Limb (tissue), 2 donors: ENCODE measurements around the gene ABHD5.

Experiments
- DNase-seq, 2 donors: peaks; one replicate each; pipeline ENCODE4 v3.0.0-alpha.2; 2016; ENCODE audit errors: extremely low spot score in 2 of 2

ABHD5 gene

DNA sequence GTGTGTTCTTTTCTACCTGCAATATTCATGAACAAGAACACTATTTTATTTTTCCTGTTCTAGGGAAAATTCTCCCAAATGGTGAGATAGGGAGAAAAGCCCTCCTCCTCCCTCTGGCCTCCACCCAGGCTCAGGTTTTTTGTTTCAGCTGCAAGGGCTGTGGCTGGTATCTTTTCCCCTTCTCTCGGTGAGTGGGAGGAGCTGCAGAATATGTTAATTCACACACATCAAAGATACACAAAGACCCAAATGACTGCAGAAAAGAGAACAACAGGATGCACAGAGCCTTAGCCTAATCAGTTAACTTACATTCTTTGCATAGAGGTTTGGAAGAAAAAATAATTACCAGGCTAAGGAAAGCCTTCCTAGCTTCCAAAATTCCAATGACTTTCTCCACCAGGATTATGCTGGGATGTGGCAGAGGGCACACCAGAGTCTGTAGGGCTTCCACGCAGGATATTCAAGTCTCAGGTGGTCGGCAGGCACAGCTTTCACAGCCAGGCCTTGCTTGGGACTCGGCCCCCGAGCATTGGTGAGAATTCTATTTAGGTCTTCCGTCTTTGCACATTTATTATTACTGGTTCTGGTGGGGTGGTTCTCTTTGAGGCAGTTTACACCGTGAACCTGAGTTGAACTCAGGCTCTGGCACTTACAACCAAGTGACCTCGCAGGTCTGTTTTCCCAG lies 64.9 kb downstream of the ABHD5 start:
- no peak for DNase-seq

- DNase-seq, result no peak
These were observed 67.1 kb downstream of the ABHD5 start for GRCh38 chr3:43757666-43758321.

- no peak for DNase-seq
These were observed 68.0 kb downstream of the ABHD5 start for GRCh38 chr3:43758592-43759225.

GRCh38 chr3:43759297-43759782 lies 68.6 kb downstream of the ABHD5 start:
- DNase-seq, result no peak

DNA sequence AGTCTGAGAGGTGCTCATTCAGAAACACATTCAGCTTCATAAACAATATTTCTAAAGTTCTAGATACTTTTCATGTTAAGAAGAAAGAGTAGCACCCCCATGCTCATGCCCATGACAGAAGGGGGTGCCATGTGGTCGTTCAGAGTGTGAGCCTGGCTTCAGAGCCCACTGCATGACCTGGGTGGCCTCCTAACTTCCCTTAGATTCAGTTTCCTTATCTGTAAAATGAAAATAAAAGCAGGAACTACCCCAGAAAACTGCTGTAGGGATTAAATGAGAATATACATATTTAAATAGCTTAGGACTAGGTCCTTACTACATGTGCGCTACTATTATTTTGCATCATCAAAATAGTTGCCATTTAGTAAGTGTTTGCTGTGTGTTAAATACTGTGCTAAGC lies 69.2 kb downstream of the ABHD5 start:
- no peak for DNase-seq

DNA sequence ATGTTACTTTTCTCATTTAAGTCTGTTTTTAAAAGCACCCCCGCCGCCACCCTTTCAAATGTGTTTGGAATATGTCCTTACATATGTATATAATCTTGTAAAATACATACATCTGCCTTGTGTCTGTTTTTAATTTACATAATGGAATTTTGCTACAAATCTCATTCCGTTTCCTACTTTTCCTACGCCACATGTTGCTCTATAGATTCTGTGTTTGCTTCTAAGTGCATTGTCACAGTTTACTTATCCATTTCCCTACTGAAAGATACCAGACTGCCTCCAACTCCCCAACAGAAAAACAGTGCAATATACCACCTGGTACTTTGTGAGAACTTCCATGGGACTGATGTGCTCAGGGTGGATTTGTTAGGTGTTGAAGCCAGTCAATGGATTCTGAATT lies 70.2 kb downstream of the ABHD5 start:
- DNase-seq, result peak in 1 of 2 donors; percentile 18

- no peak for DNase-seq
These were observed 71.7 kb downstream of the ABHD5 start for GRCh38 chr3:43762451-43762850.

- no peak for DNase-seq
These were observed 73.3 kb downstream of the ABHD5 start for GRCh38 chr3:43764056-43764455.

- DNase-seq, result no peak
These were observed 73.7 kb downstream of the ABHD5 start for GRCh38 chr3:43764471-43764870.

DNA sequence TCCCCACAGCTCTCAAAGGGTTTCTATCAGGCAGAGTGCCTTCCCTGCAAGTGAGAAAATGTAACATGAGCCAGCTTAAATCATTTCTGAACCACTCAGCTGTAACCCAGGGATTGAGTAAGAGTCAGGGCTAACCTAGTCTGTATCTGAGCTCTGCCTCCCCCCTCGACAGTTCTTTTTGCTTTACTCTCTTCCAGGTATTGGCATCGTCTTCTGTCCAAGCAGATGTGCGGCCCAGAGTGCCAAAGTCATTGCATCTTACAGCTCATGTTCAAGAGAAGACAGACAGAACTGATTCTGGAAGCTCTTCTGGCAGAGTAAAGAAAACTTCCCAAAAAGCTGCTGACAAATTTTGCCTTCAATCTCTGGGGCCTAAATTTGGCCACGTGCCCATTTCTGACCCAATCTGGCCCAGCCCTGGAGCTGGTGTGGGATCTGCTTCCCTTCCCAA lies 74.8 kb downstream of the ABHD5 start:
- DNase-seq, result no peak

- DNase-seq, result no peak
These were observed 76.1 kb downstream of the ABHD5 start for GRCh38 chr3:43766672-43767465.

GRCh38 chr3:43768381-43768973 lies 77.7 kb downstream of the ABHD5 start:
- no peak for DNase-seq

DNA sequence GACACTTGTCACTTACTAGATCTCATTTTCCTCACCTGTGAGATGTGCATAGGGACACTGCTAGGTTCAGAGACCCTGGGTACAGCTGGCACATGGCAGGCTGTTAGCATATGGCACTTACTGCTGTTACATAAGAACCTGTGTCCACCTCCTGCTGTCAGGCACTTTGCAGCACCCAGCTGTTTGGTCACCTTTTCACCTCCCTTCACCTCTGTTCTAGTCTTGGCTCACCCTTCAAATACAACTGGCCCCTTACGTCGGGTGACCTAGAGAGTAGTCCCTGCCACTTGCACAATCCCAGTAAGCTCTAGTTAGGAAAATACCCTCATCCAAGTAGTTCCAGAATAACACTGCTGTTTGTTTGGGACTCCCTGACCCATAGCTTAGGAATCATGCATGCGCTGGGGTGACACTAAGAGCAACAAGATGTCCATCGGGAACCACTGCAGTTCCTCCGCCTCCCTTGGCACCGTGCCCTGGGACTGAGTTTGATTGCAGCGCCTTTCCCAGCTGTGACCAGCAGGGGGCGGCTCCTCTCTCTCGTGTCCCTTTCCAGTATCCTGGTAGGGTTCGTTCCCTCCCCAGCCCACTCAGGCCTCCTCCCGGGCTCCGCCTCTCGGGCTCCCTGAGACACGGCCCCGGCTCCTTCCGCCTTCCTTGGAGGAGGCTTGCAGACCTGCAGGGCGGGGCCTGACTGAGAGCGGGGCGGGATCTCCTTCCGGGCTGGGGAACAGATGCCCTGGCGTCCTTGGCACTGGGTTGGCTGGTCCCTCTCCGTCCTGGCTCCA lies 78.6 kb downstream of the ABHD5 start:
- DNase-seq, result peak; percentile 93 to 96

- no peak for DNase-seq
These were observed 79.2 kb downstream of the ABHD5 start for GRCh38 chr3:43769885-43770425.

DNA sequence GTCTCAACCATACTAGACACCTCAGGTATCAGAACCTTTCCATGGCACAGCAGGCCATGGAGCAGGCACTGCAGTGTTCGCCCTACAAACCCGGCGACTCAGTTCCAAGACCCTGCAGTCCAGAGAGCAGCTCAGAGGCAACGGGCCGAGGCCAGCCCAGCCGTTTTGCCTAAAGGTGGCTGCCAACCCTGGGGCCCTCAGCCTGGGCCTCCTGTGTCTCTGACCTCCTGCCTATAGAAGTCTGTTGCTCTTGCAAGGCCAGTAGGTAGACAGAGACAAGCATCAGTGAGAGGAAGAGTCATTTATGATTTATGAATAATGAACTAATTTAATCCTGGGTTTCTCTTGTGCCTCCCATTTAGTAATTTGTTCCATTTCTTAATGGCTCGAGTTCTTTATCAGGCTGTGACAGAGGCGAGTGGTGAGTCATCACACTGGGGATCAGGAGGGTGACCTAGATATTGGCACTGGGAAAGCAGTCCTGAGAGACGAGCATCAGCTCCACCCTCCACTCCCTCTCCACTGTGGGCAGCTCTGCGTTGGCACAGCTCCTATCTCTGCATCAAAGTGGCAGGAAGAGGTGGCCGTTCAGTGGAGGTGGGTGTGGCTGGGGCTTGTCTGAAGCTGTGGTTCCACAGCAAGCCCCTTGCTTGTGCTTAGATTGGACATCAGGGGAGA lies 79.8 kb downstream of the ABHD5 start:
- DNase-seq, result no peak

- no peak for DNase-seq
These were observed 80.9 kb downstream of the ABHD5 start for GRCh38 chr3:43771610-43772009.

GRCh38 chr3:43773273-43774094 lies 82.7 kb downstream of the ABHD5 start:
- DNase-seq, result no peak

DNA sequence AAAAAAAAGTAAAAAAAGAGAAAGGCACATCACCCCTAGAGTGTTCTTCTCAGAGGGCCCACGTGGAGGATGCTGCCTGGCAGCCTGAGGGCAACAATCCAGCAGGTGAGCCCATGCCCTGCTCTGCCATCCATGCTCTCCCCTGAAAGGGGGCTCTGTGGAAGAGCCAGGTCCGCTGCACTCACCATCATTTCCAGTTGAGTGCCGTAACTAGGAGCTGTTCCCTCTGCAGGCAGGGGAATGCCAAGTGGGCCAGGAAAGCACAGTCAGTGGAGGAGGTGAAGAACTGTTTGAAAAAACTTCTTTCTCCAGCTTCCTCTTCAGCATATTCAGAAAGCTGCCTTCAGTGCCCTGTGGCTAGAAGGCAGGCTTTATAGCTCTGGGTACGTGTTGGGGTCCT lies 84.1 kb downstream of the ABHD5 start:
- no peak for DNase-seq

DNA sequence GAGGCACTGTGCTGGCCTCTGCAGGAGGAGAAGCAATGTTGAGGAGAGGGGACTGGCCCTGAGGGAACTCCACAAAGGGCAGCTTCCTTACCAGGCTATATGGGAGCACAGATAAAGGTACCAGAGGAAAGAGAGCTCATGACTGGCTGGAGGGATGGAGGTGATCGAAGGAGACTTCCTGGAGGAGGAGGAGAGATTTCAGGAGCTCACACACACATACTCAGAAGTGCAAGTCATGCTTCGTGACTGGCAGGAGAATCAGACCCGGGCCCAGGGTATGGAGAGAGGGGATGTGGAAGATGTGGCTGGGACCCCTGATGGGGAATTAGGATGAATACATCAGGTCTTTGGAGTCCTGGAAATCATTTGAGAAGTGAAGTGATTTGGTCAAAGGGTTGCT lies 85.4 kb downstream of the ABHD5 start:
- DNase-seq, result no peak
